Fibroblast of the aortic adventitia (primary cell): Measurements from ENCODE around the gene MACROH2A1. TPM values are rescaled to one million over a fixed set of nuclear protein-coding genes. Genes with fewer than 3 reads are reported as not detected.

ENCODE experiments used
- DNase-seq: peaks from one replicate; pipeline ENCODE4 v3.0.0-alpha.2; 2010; ENCODE audit warnings: low read depth
- H3K4me3 ChIP-seq: 2 replicates; pipeline ENCODE4 v1.5.1; 2011; ENCODE audit warnings: low read depth, mild to moderate bottlenecking, control low read depth, low read length, moderate library complexity
- CTCF ChIP-seq: IDR thresholded peaks from 2 replicates; pipeline ENCODE4 v1.5.1; 2011; ENCODE audit warnings: mild to moderate bottlenecking, low read length, control low read depth, inconsistent platforms; ENCODE audit not compliant: insufficient read depth
- small RNA-seq: library from RNA; depleted of rRNA; stranded (forward); fragments of <200 nt; gene quantifications from one replicate; pipeline ENCODE3, GENCODE V24; 2012
- total RNA-seq: library from RNA; depleted of rRNA; stranded (reverse); fragments of >200 nt; gene quantifications from 2 replicates; pipeline ENCODE4 v1.2.3, GENCODE V29; 2012; ENCODE audit warnings: low replicate concordance

Gene MACROH2A1
- total RNA-seq, 1 donor: 116 TPM

- TF ChIP-seq CTCF: no peak
- H3K4me3 ChIP-seq: no peak overlapping the region
- no peak for DNase-seq
These were observed 104.2 kb downstream of the MACROH2A1 start for GRCh38 chr5:135294793-135295192.

- no peak for DNase-seq
- TF ChIP-seq CTCF: no peak
These were observed 109.4 kb downstream of the MACROH2A1 start for GRCh38 chr5:135289651-135290050.

GRCh38 chr5:135287551-135287950 lies 111.5 kb downstream of the MACROH2A1 start:
- no peak overlapping the region for H3K4me3 ChIP-seq
- no peak for TF ChIP-seq CTCF
- no peak for DNase-seq

More at GRCh38 chr5:135289651-135290050, 109.4 kb downstream of the MACROH2A1 start:
- H3K4me3 ChIP-seq: no peak overlapping the region

Small RNA genes lying within 50 kb of the gene (small RNA-seq; reads per million reads assigned to genes)
- not detected for gene DCANP1

Other genes starting within 250 kb of the MACROH2A1 start
- gene DCANP1, start 48.1 kb upstream of the MACROH2A1 start, total RNA-seq: not detected in 2 replicates
- gene TIFAB, start 53.1 kb upstream of the MACROH2A1 start, total RNA-seq: 0.08 TPM in 1 of 2 replicates, not detected in the other
- not detected in 2 replicates for gene NEUROG1, start 136.7 kb upstream of the MACROH2A1 start, total RNA-seq
- 0.18 and 0.33 TPM in 2 replicates for gene CXCL14, start 179.8 kb upstream of the MACROH2A1 start, total RNA-seq